AG09309 (cell line): ENCODE results near the gene ZNF146.

Experiments
- DNase-seq: peaks from one replicate; pipeline ENCODE4 v3.0.0-alpha.2; 2010; ENCODE audit warnings: low read depth
- H3K4me3 ChIP-seq: 2 replicates; pipeline ENCODE4 v1.5.1; 2011; ENCODE audit warnings: mild to moderate bottlenecking, low read depth, low read length, moderate library complexity; ENCODE audit not compliant: control insufficient read depth
- CTCF ChIP-seq: IDR thresholded peaks from 2 replicates; pipeline ENCODE4 v1.5.1; 2011; ENCODE audit warnings: mild to moderate bottlenecking, low read depth, low read length, inconsistent platforms; ENCODE audit not compliant: insufficient read depth, control insufficient read depth; ENCODE audit errors: missing control alignments

The ZNF146 gene

GRCh38 chr19:36196249-36196648 lies 18.7 kb upstream of the ZNF146 start:
- no peak overlapping the region for H3K4me3 ChIP-seq
- TF ChIP-seq CTCF = no peak
- no peak for DNase-seq

GRCh38 chr19:36198119-36198518 lies 16.8 kb upstream of the ZNF146 start:
- H3K4me3 ChIP-seq = no peak overlapping the region
- no peak for TF ChIP-seq CTCF
- no peak for DNase-seq

- no peak overlapping the region for H3K4me3 ChIP-seq
- DNase-seq = no peak
- no peak for TF ChIP-seq CTCF
These were observed 13.2 kb upstream of the ZNF146 start for GRCh38 chr19:36201684-36202083.

- H3K4me3 ChIP-seq = no peak overlapping the region
- no peak for DNase-seq
- no peak for TF ChIP-seq CTCF
These were observed 11.6 kb upstream of the ZNF146 start for GRCh38 chr19:36203293-36203692.

- DNase-seq = no peak
- H3K4me3 ChIP-seq = no peak overlapping the region
- TF ChIP-seq CTCF = no peak
These were observed 7.2 kb upstream of the ZNF146 start for GRCh38 chr19:36207605-36208252.

GRCh38 chr19:36209372-36209771 lies 5.5 kb upstream of the ZNF146 start:
- no peak for TF ChIP-seq CTCF
- H3K4me3 ChIP-seq = no peak overlapping the region
- no peak for DNase-seq

- no peak overlapping the region for H3K4me3 ChIP-seq
- DNase-seq = no peak
- TF ChIP-seq CTCF = no peak
These were observed 4.4 kb upstream of the ZNF146 start for GRCh38 chr19:36210497-36210896.
